ENCODE data around the gene LRRC3.

DNA sequence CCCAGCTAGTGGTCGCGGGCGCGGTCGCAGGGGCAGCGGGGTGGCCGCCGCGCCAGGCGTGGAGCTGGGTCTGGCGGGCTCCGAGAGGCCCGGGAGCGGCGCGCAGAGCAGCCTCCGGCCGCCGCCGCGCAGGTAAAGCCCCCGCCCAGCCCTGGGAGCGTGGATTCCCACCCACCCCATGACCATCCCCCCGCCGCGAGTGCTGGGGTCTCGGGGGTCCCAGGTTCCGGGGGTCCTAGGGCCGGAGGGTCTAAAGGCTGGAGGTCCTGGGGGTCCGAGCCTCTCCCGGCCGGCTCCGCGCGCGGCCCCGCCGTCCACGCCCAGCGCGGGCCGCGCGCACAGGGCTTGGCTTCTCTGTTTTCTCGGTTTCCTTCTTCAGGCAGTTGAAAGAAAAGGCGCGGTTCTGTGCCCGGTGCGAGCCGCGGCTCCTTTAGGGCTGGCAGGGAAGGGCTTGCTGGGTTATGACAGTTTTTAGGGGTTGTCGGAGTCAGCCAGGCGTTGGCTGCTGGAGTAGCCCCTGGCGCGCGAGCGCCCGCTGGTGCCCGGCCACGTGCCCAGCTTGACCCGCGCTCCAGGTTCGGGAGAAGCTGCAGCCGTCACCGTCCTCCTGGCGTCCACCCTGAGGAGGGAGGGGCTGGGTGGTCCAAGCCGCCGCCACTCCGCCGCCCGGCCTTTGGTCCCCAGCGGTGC, 359 bp downstream of the LRRC3 start:
- TF ChIP-seq, protein P1, sequence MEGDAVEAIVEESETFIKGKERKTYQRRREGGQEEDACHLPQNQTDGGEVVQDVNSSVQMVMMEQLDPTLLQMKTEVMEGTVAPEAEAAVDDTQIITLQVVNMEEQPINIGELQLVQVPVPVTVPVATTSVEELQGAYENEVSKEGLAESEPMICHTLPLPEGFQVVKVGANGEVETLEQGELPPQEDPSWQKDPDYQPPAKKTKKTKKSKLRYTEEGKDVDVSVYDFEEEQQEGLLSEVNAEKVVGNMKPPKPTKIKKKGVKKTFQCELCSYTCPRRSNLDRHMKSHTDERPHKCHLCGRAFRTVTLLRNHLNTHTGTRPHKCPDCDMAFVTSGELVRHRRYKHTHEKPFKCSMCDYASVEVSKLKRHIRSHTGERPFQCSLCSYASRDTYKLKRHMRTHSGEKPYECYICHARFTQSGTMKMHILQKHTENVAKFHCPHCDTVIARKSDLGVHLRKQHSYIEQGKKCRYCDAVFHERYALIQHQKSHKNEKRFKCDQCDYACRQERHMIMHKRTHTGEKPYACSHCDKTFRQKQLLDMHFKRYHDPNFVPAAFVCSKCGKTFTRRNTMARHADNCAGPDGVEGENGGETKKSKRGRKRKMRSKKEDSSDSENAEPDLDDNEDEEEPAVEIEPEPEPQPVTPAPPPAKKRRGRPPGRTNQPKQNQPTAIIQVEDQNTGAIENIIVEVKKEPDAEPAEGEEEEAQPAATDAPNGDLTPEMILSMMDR (IDR thresholded peaks at IDR 0.05): no peak
- no peak for TF ChIP-seq POLR2A (IDR thresholded peaks at IDR 0.05)
- TF ChIP-seq POLR2AphosphoS5 (IDR thresholded peaks at IDR 0.05): no peak

Data from breast epithelium (tissue), 3 donors.